Skeletal muscle cell (primary cell): ENCODE data around the gene TMEM123.

ENCODE experiments used
- DNase-seq: peaks from one replicate; pipeline ENCODE4 v3.0.0-alpha.2; 2010; ENCODE audit warnings: low read depth
- H3K4me3 ChIP-seq: 2 replicates; pipeline ENCODE4 v1.5.1; 2011; ENCODE audit warnings: low read depth, mild to moderate bottlenecking, control low read depth, low read length, moderate library complexity

TMEM123 gene

GRCh38 chr11:102405501-102405900, 47.1 kb downstream of the TMEM123 start:
- DNase-seq, result no peak
- H3K4me3 ChIP-seq, result no peak overlapping the region

GRCh38 chr11:102402548-102402947, 50.0 kb downstream of the TMEM123 start:
- DNase-seq, result no peak
- H3K4me3 ChIP-seq, result no peak overlapping the region

- H3K4me3 ChIP-seq, result no peak overlapping the region
- no peak for DNase-seq
These were observed 50.7 kb downstream of the TMEM123 start for GRCh38 chr11:102401905-102402304.

- no peak overlapping the region for H3K4me3 ChIP-seq
- DNase-seq, result no peak
These were observed 52.0 kb downstream of the TMEM123 start for GRCh38 chr11:102400603-102401002.

GRCh38 chr11:102399189-102399588, 53.4 kb downstream of the TMEM123 start:
- DNase-seq, result no peak
- H3K4me3 ChIP-seq, result no peak overlapping the region

- no peak overlapping the region for H3K4me3 ChIP-seq
- DNase-seq, result no peak
These were observed 54.3 kb downstream of the TMEM123 start for GRCh38 chr11:102398297-102398696.

GRCh38 chr11:102396708-102397563, 55.6 kb downstream of the TMEM123 start:
- DNase-seq, result no peak
- H3K4me3 ChIP-seq, result no peak overlapping the region

GRCh38 chr11:102395720-102396393, 56.7 kb downstream of the TMEM123 start:
- no peak overlapping the region for H3K4me3 ChIP-seq
- no peak for DNase-seq

GRCh38 chr11:102393272-102393730, 59.3 kb downstream of the TMEM123 start:
- no peak overlapping the region for H3K4me3 ChIP-seq
- DNase-seq, result no peak

- no peak overlapping the region for H3K4me3 ChIP-seq
- DNase-seq, result no peak
These were observed 60.9 kb downstream of the TMEM123 start for GRCh38 chr11:102391549-102392237.

- DNase-seq, result peak; percentile 20
- no peak overlapping the region for H3K4me3 ChIP-seq
These were observed 61.7 kb downstream of the TMEM123 start for GRCh38 chr11:102390667-102391465.

- no peak for DNase-seq
- no peak overlapping the region for H3K4me3 ChIP-seq
These were observed 63.3 kb downstream of the TMEM123 start for GRCh38 chr11:102389253-102389652.

- DNase-seq, result no peak
- H3K4me3 ChIP-seq, result no peak overlapping the region
These were observed 65.4 kb downstream of the TMEM123 start for GRCh38 chr11:102387043-102387781.

GRCh38 chr11:102386136-102386734, 66.3 kb downstream of the TMEM123 start:
- no peak overlapping the region for H3K4me3 ChIP-seq
- DNase-seq, result no peak

- H3K4me3 ChIP-seq, result no peak overlapping the region
- DNase-seq, result no peak
These were observed 67.2 kb downstream of the TMEM123 start for GRCh38 chr11:102385085-102386007.

GRCh38 chr11:102384419-102385079, 68.0 kb downstream of the TMEM123 start:
- DNase-seq, result no peak

GRCh38 chr11:102383839-102384238, 68.7 kb downstream of the TMEM123 start:
- DNase-seq, result no peak
- no peak overlapping the region for H3K4me3 ChIP-seq

More at GRCh38 chr11:102384419-102385079, 68.0 kb downstream of the TMEM123 start:
- H3K4me3 ChIP-seq, result no peak overlapping the region
